K562 (cell line): ENCODE measurements around the gene RPTOR. TPM values are rescaled to one million over a fixed set of nuclear protein-coding genes. Genes with fewer than 3 reads are reported as not detected.

Source experiments
- polyA plus RNA-seq, 8 experiments: library from polyadenylated mRNA; depleted of rRNA in 4 of 8; stranded (reverse) in 5 of 8; unstranded in 3 of 8; fragments of >200 nt; fragmentation: Nextera tagmentation in 2 of 8; fragmentation: Illumina TruSeq in 1 of 8; extraction: Ambion mirVana in 2 of 8; extraction: Trizol in 1 of 8; gene quantifications; 2 replicates each; pipeline versions ENCODE4 v1.2.1 to v1.2.3, GENCODE V29; 2011 to 2014; ENCODE audit warnings: inconsistent platforms in 1 of 8, missing spikeins in 1 of 8
- total RNA-seq, 7 experiments: library from RNA; depleted of rRNA in 6 of 7; stranded (reverse); fragments of >200 nt in 6 of 7; fragmentation: Illumina TruSeq in 2 of 7; extraction: Trizol in 2 of 7; gene quantifications; 2 replicates each; pipeline versions ENCODE4 v1.2.1 to v1.2.3, GENCODE V29; 2011 to 2021; ENCODE audit warnings: low replicate concordance in 1 of 7
- TF ChIP-seq, protein P1 (sequence below): fragments of 450-650 bp; IDR thresholded peaks from 2 replicates; pipeline ENCODE4 v1.6.1; 2016; ENCODE audit warnings: mild to moderate bottlenecking, moderate library complexity
- TF ChIP-seq, protein P2 (sequence below), 2 experiments: fragments of 450-650 bp; IDR thresholded peaks; 2 replicates each; pipeline ENCODE4 v1.6.1; 2018; ENCODE audit warnings: mild to moderate bottlenecking in 2 of 2, low read depth in 1 of 2; ENCODE audit not compliant: partially characterized antibody in 2 of 2
- TF ChIP-seq, protein P3 (sequence below): sonication (generic); formaldehyde crosslinking; IDR thresholded peaks from 2 replicates; pipeline ENCODE4 v1.5.0; 2020; ENCODE audit warnings: missing genetic modification reagents

Gene RPTOR
- total and polyA plus RNA-seq, 9 of the 15 experiments (the other 6 are each of a cell fraction or from before 2014, with no cell fraction given) = 0.24 to 54.1 (median 10.2) TPM

DNA sequence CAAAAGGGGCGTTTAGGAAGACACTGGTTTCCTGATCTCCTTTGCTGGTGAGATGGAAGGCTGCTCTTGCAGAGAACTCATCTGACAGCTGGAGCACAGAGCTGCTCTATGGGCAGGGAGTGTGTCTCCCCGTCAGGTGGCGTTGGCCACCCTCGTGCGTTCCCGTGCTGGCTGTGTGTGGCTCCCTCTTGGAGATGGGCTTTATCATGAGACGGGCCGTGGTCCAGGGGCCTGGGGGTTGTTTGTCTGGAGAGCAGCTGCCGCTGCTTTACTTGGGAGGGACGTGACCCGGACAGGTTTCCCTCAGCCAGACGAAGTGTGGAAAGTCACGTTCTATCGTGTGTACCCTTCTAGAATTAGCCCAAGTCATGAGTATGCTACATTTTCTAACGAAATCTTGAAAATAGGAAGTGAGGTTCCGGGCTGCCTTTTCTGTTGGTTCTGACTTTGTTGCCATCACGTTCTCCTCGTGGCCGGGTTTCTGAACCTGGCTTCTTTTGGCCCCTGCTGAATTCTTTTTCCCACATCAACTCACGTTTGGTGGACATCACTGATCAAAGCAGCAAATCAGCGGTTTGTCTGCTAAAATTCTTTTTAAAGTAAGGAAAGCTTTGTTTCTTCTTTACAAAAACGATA lies 341.4 kb downstream of the RPTOR start (continued):
- TF ChIP-seq, protein P1, sequence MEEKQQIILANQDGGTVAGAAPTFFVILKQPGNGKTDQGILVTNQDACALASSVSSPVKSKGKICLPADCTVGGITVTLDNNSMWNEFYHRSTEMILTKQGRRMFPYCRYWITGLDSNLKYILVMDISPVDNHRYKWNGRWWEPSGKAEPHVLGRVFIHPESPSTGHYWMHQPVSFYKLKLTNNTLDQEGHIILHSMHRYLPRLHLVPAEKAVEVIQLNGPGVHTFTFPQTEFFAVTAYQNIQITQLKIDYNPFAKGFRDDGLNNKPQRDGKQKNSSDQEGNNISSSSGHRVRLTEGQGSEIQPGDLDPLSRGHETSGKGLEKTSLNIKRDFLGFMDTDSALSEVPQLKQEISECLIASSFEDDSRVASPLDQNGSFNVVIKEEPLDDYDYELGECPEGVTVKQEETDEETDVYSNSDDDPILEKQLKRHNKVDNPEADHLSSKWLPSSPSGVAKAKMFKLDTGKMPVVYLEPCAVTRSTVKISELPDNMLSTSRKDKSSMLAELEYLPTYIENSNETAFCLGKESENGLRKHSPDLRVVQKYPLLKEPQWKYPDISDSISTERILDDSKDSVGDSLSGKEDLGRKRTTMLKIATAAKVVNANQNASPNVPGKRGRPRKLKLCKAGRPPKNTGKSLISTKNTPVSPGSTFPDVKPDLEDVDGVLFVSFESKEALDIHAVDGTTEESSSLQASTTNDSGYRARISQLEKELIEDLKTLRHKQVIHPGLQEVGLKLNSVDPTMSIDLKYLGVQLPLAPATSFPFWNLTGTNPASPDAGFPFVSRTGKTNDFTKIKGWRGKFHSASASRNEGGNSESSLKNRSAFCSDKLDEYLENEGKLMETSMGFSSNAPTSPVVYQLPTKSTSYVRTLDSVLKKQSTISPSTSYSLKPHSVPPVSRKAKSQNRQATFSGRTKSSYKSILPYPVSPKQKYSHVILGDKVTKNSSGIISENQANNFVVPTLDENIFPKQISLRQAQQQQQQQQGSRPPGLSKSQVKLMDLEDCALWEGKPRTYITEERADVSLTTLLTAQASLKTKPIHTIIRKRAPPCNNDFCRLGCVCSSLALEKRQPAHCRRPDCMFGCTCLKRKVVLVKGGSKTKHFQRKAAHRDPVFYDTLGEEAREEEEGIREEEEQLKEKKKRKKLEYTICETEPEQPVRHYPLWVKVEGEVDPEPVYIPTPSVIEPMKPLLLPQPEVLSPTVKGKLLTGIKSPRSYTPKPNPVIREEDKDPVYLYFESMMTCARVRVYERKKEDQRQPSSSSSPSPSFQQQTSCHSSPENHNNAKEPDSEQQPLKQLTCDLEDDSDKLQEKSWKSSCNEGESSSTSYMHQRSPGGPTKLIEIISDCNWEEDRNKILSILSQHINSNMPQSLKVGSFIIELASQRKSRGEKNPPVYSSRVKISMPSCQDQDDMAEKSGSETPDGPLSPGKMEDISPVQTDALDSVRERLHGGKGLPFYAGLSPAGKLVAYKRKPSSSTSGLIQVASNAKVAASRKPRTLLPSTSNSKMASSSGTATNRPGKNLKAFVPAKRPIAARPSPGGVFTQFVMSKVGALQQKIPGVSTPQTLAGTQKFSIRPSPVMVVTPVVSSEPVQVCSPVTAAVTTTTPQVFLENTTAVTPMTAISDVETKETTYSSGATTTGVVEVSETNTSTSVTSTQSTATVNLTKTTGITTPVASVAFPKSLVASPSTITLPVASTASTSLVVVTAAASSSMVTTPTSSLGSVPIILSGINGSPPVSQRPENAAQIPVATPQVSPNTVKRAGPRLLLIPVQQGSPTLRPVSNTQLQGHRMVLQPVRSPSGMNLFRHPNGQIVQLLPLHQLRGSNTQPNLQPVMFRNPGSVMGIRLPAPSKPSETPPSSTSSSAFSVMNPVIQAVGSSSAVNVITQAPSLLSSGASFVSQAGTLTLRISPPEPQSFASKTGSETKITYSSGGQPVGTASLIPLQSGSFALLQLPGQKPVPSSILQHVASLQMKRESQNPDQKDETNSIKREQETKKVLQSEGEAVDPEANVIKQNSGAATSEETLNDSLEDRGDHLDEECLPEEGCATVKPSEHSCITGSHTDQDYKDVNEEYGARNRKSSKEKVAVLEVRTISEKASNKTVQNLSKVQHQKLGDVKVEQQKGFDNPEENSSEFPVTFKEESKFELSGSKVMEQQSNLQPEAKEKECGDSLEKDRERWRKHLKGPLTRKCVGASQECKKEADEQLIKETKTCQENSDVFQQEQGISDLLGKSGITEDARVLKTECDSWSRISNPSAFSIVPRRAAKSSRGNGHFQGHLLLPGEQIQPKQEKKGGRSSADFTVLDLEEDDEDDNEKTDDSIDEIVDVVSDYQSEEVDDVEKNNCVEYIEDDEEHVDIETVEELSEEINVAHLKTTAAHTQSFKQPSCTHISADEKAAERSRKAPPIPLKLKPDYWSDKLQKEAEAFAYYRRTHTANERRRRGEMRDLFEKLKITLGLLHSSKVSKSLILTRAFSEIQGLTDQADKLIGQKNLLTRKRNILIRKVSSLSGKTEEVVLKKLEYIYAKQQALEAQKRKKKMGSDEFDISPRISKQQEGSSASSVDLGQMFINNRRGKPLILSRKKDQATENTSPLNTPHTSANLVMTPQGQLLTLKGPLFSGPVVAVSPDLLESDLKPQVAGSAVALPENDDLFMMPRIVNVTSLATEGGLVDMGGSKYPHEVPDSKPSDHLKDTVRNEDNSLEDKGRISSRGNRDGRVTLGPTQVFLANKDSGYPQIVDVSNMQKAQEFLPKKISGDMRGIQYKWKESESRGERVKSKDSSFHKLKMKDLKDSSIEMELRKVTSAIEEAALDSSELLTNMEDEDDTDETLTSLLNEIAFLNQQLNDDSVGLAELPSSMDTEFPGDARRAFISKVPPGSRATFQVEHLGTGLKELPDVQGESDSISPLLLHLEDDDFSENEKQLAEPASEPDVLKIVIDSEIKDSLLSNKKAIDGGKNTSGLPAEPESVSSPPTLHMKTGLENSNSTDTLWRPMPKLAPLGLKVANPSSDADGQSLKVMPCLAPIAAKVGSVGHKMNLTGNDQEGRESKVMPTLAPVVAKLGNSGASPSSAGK = no peak
- TF ChIP-seq, protein P2, sequence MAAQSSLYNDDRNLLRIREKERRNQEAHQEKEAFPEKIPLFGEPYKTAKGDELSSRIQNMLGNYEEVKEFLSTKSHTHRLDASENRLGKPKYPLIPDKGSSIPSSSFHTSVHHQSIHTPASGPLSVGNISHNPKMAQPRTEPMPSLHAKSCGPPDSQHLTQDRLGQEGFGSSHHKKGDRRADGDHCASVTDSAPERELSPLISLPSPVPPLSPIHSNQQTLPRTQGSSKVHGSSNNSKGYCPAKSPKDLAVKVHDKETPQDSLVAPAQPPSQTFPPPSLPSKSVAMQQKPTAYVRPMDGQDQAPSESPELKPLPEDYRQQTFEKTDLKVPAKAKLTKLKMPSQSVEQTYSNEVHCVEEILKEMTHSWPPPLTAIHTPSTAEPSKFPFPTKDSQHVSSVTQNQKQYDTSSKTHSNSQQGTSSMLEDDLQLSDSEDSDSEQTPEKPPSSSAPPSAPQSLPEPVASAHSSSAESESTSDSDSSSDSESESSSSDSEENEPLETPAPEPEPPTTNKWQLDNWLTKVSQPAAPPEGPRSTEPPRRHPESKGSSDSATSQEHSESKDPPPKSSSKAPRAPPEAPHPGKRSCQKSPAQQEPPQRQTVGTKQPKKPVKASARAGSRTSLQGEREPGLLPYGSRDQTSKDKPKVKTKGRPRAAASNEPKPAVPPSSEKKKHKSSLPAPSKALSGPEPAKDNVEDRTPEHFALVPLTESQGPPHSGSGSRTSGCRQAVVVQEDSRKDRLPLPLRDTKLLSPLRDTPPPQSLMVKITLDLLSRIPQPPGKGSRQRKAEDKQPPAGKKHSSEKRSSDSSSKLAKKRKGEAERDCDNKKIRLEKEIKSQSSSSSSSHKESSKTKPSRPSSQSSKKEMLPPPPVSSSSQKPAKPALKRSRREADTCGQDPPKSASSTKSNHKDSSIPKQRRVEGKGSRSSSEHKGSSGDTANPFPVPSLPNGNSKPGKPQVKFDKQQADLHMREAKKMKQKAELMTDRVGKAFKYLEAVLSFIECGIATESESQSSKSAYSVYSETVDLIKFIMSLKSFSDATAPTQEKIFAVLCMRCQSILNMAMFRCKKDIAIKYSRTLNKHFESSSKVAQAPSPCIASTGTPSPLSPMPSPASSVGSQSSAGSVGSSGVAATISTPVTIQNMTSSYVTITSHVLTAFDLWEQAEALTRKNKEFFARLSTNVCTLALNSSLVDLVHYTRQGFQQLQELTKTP (IDR thresholded peaks at IDR 0.05; ENCODE audit: low read depth in 1 of 2, partially characterized antibody in 2 of 2) = no peak
- TF ChIP-seq, protein P3, sequence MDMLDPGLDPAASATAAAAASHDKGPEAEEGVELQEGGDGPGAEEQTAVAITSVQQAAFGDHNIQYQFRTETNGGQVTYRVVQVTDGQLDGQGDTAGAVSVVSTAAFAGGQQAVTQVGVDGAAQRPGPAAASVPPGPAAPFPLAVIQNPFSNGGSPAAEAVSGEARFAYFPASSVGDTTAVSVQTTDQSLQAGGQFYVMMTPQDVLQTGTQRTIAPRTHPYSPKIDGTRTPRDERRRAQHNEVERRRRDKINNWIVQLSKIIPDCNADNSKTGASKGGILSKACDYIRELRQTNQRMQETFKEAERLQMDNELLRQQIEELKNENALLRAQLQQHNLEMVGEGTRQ = no peak
